Measurements from ENCODE around the gene FASTK.
"Not testable (repeated sequence)": the region's sequence is repeated elsewhere in the genome, so short reads cannot be mapped to it uniquely, and the experiment has no call there.

FASTK gene

DNA sequence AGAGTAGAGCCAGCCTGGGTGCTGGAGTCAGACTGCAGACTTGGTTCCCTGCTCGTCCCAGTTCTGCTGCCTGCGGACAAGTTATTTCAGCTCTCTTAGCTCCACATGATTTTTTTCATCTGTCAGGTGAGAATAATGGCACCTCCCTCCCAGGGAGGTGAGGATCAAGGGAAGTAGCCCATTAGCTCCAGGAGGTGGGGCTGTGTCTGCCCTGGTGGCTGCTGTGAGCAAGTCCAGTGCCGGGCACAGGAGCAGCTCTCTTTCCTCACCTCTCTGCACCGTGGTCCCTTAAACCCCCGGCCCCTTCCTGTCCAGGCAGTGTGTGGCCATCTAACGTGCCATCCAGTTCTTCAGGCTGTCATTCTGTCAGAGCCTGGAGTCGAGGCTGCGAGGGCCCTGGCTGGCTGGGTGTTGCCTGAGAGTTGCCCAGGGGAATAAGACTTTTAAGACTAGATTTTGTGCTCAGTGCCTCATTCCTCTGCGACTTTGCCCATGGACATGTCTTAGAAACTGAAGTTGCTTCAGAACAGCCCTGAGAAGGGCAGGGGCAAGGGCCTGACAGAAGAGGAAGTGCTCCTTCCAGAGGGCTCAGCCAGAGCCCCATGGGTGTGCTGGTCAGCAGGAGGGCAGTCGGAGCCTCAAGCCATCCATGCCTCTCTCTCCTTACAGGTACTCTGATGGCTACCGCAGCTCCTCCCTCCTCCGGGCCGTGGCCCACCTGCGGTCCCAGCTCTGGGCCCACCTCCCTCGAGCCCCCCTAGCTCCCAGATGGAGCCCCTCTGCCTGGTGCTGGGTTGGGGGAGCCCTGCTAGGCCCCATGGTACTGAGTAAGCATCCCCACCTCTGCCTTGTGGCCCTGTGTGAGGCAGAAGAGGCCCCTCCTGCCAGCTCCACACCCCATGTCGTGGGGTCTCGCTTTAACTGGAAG, 47.4 kb downstream of the FASTK start:
- DNase-seq (ENCODE audit: extremely low read depth in 1 of 2, low read depth in 1 of 2), result no peak

DNA sequence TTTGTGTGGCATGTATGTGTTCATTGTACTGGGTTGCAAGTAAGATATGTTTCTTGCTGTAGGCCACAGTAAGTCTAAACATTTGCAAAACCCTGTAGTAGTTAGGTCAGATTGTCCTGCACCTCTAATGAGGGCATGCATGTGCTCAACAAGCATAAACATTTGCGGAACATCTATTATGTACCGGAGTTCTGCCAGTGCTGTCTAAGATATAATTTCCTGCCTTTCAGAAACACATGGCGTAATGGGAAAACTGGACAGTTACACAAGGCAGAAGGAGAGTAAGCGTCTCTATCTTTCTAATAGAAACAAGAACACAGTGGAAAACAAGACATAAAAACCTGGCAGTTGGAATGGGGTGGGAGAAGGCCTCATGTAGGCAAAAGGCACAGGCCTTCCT, 49.6 kb downstream of the FASTK start:
- DNase-seq (ENCODE audit: extremely low read depth in 1 of 2, low read depth in 1 of 2), result no peak

DNA sequence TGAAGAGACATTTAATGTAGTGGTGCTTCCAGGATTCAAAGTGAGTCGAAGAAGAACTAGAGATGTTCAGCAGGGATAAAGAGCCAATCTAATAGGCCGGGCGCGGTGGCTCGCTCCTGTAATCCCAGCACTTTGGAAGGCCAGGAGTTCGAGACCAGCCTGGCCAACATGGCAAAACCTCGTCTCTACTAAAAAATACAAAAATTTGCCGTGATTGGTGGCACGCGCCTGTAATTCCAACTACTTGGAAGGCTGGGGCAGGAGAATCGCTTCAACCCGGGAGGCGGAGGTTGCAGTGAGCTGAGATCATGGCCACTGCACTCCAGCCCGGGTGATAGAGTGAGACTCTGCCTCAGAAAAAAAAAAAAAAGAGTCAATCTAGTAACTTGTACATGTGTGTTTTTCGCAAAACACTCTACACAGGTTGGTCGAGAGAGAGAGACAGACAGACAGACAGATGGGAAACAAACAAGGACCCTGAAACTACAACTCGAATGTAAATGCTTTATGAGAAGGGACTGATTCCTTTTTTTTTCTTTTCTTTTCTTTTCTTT, 51.6 kb downstream of the FASTK start:
- DNase-seq (ENCODE audit: extremely low read depth in 1 of 2, low read depth in 1 of 2), result no peak

DNA sequence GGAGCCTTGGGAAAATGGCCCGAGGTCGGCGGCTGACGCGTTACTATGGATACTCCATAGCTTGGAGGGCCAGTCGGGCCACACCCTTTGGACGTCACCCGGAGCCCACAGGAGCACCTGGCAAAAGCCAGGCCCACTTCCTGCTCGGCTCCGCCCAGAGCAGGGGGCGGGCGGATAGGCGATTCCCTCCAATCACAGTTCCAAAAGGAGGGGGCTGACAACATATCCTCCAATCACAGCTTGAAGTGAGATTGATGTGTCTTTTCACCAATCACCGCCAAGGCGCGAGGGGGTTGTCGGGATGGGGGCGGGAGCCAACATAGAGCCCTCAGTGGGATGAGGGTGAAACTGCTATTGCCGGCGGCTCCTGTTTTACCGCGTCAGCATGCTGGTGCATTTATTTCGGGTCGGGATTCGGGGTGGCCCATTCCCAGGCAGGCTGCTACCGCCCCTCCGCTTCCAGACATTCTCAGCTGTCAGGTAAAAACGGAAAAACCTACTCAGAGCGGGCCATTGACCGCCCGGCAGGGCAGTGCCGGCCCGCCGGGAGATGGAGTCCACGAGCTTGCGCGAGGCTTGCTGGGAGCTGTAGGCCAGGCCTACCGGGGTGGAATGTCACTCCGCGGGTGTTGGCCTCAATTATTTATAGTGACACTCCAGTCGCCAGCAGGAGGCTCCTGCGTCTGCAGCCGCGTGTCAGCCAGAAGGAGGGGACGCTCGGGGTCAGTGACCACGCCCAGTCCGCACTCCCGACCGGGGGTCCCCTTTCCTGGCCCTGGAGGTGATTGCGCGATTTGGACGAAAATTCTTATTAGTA, 52.3 kb downstream of the FASTK start, which contains the start of gene ABCB8:
Gene ABCB8, plus strand, starts transcription at position 320 of the 817 bp plus-strand sequence. Its CDS starts 66 bp downstream, at position 386.
- peak; percentile 94 to 96 for DNase-seq (ENCODE audit: extremely low read depth in 1 of 2, low read depth in 1 of 2)

DNA sequence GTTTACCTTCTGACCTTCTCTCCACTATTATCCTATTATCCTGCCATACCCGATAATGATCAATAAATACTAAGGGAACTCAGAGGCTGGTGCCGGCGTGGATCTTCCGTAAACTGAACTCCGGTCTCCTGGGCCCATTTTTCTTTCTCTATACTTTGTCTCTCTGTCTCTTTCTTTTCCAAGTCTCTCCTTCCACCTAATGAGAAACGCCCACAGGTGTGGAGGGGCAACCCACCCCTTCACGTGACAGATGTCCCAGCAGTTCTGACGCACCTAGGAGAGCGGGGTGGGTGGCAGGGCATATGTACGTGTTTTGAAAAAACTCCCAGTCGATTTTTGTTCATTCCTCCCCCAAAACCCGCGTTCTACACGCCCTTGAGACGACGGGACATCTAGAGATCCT, 52.9 kb downstream of the FASTK start:
- not testable (repeated sequence) for DNase-seq (ENCODE audit: extremely low read depth in 1 of 2, low read depth in 1 of 2)

DNA sequence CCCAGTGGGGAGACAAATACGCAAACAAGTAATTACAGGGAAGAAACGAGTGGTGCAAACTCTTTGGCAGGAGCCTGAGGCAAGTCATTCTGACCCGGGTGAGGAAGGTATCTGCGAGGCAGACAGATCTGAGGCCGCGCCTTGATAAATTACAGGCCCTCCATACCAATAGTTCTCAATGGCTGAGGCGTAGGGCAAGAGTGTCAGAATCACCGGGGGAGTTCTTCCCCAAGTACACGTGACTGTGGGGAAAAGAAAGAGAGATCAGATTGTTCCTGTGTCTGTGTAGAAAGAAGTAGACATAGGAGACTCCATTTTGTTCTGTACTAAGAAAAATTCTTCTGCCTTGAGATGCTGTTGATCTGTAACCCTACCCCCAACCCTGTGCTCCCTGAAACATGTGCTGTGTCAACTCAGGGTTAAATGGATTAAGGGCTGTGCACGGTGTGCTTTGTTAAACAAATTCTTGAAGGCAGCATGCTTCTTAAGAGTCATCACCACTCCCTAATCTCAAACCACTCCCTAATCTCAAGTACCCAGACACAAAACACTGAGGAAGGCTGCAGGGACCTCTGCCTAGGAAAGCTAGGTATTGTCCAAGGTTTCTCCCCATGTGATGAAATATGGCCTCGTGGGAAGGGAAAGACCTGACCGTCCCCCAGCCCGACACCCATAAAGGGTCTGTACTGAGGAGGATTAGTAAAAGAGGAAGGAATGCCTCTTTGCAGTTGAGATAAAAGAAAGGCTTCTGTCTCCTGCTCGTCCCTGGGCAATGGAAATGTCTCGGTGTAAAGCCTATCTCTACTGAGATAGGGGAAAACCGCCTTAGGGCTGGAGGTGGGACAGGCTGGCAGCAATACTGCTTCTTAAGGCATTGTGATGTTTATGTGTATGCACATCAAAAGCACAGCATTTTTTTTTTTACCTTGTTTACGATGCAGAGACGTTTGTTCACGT, 53.6 kb downstream of the FASTK start:
- not testable (repeated sequence) for DNase-seq (ENCODE audit: extremely low read depth in 1 of 2, low read depth in 1 of 2)

Measured in stimulated activated CD8-positive, alpha-beta memory T cell treated with anti-CD3 and anti-CD28 coated beads, Interleukin-7, amount 100 ng/mL, for 48 hours (primary cell).